GM18502 (cell line): Measurements from ENCODE around the gene SEPTIN1.

Experiments
- ATAC-seq: cut with Tn5 transposase; IDR thresholded peaks from one replicate; pipeline ENCODE4 v1.9.1; 2021; ENCODE audit warnings: mild to moderate bottlenecking; ENCODE audit not compliant: unreplicated experiment, poor library complexity

The SEPTIN1 gene

GRCh38 chr16:30382111-30382881 is at the start of gene SEPTIN1:
TSS of gene SEPTIN1 (minus strand) at chr16:30382561. CDS start at chr16:30382542, 19 bp downstream.
- no peak for ATAC-seq

GRCh38 chr16:30430428-30430970 is 48.1 kb upstream of the SEPTIN1 start:
- peak; percentile 1 for ATAC-seq

- ATAC-seq, result peak; percentile 92
These were observed 47.5 kb upstream of the SEPTIN1 start, which contains the start of gene DCTPP1 for GRCh38 chr16:30429678-30430427. TSS of gene DCTPP1 (minus strand) at chr16:30430030. CDS start at chr16:30429980, 50 bp downstream.

GRCh38 chr16:30429418-30429677 is 47.0 kb upstream of the SEPTIN1 start:
- ATAC-seq, result no peak

- ATAC-seq, result no peak
These were observed 45.7 kb upstream of the SEPTIN1 start for GRCh38 chr16:30428055-30428454.

- no peak for ATAC-seq
These were observed 38.6 kb upstream of the SEPTIN1 start for GRCh38 chr16:30421010-30421409.

GRCh38 chr16:30418350-30419181 is 36.2 kb upstream of the SEPTIN1 start:
- no peak for ATAC-seq

GRCh38 chr16:30417529-30418349 is 35.4 kb upstream of the SEPTIN1 start:
- ATAC-seq, result peak; percentile 86

- ATAC-seq, result no peak
These were observed 34.5 kb upstream of the SEPTIN1 start for GRCh38 chr16:30416624-30417528.

GRCh38 chr16:30416047-30416603 is 33.8 kb upstream of the SEPTIN1 start:
- ATAC-seq, result no peak

- no peak for ATAC-seq
These were observed 31.8 kb upstream of the SEPTIN1 start for GRCh38 chr16:30414159-30414558.

- no peak for ATAC-seq
These were observed 30.9 kb upstream of the SEPTIN1 start for GRCh38 chr16:30413112-30413806.

- peak; percentile 38 for ATAC-seq
These were observed 27.0 kb upstream of the SEPTIN1 start for GRCh38 chr16:30409125-30410060.

GRCh38 chr16:30407804-30408534 is 25.6 kb upstream of the SEPTIN1 start:
- ATAC-seq, result no peak

- peak; percentile 78 for ATAC-seq
These were observed 24.9 kb upstream of the SEPTIN1 start, which contains the start of gene ZNF771 for GRCh38 chr16:30407102-30407803. TSS of gene ZNF771 (plus strand) at chr16:30407606. CDS start at chr16:30408054, 448 bp downstream.

GRCh38 chr16:30406795-30407101 is 24.4 kb upstream of the SEPTIN1 start:
- peak; percentile 25 for ATAC-seq
